Ecto neural progenitor cell (in vitro differentiated cells): ENCODE data around the gene MBD5.

Source experiments
- DNase-seq: peaks from one replicate; pipeline ENCODE4 v3.0.0-alpha.2; 2018; ENCODE audit warnings: low spot score

The MBD5 gene

GRCh38 chr2:148475626-148476025 lies 454.7 kb downstream of the MBD5 start:
- no peak for DNase-seq

GRCh38 chr2:148479398-148479797 lies 458.5 kb downstream of the MBD5 start:
- no peak for DNase-seq

DNA sequence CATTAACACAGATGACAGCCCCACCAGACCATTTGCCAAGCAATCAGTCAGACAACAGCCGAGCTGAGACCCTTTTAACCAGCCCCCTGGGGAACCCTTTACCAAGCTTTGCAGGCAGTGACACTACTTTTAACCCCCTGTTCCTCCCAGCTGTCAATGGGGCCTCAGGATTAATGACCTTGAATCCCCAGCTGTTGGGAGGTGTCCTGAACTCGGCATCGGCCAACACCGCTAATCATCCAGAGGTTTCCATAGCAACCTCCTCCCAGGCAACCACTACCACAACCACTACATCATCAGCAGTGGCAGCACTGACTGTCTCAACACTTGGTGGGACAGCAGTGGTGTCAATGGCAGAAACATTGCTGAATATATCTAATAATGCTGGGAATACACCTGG lies 462.8 kb downstream of the MBD5 start:
- DNase-seq, result no peak

DNA sequence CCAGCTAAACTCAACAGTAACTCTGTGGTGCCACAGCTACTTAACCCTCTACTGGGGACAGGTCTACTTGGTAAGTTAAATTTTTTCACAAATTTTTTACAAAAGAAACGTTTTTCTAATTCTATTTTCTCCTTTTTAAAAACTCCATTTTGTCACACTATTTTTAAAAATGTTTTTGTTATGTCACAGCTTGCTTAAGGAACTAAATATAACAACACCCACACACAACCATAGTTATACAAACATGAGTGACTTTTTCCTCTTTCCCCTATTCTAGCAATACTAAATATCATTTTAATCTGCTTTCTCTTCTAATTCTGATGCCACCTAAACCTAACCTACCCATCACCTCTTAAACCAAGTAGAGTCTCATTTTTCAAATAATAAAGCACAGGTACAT lies 463.2 kb downstream of the MBD5 start:
- no peak for DNase-seq

DNA sequence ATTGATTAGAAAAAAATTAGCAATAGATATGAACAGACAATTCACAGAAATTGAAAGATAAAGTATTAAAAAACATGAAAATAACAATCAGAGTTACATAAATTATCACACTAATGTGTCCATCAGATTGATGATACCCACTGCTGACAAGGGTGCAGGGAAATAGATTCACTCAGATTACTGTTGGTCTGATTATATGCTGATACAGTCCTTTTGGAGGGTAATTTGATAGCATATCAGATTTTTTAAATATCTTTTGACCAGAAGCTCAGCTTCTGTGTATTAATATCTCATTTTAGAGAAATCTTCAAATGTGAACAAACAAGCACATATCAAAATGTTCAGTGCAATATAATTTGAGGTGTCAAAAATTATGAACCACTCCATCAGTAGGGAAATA lies 465.8 kb downstream of the MBD5 start:
- no peak for DNase-seq

GRCh38 chr2:148487439-148487838 lies 466.5 kb downstream of the MBD5 start:
- DNase-seq, result no peak

GRCh38 chr2:148490840-148491439 lies 470.0 kb downstream of the MBD5 start:
- DNase-seq, result no peak

DNA sequence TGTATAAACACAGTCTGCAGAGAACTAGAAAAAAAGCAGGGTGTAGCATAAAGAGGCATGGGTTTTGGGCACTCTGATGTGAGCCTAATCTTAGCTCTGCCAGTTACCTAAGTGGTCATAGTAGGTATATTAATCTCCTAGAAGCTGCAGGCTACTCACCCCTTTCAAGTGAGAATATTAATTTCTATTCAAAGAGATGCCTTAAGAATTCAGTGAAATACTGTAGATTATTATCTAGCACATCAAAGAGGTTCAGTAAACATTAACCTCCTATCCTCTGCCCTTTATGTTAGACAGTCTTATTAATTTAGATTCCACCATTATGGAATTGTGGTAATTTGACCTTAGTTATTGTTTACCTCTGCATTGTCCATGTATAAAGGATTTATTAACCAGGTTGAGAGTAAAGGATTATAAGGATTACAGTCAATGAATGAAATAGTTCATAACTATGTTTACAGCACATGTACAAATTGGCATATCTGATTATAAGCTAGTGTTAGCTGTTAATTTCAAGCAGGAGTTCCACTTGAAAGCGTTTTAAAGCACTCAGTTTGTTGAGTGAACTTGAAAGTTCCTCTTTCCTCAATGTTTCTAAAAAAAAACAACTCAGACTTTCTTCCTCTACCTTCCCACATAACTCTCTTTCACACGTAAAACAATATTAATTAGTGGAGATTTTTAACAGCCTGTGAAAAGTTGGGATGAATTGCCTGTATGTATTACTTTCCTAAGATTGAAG lies 473.1 kb downstream of the MBD5 start:
- no peak for DNase-seq

- DNase-seq, result no peak
These were observed 474.7 kb downstream of the MBD5 start for GRCh38 chr2:148495586-148495985.

- DNase-seq, result no peak
These were observed 480.7 kb downstream of the MBD5 start for GRCh38 chr2:148501545-148501944.

GRCh38 chr2:148503516-148503915 lies 482.6 kb downstream of the MBD5 start:
- no peak for DNase-seq

- no peak for DNase-seq
These were observed 487.1 kb downstream of the MBD5 start for GRCh38 chr2:148507970-148508369.

- DNase-seq, result no peak
These were observed 488.0 kb downstream of the MBD5 start for GRCh38 chr2:148508878-148509287.

GRCh38 chr2:148509288-148509902 lies 488.5 kb downstream of the MBD5 start:
- DNase-seq, result peak; percentile 91

DNA sequence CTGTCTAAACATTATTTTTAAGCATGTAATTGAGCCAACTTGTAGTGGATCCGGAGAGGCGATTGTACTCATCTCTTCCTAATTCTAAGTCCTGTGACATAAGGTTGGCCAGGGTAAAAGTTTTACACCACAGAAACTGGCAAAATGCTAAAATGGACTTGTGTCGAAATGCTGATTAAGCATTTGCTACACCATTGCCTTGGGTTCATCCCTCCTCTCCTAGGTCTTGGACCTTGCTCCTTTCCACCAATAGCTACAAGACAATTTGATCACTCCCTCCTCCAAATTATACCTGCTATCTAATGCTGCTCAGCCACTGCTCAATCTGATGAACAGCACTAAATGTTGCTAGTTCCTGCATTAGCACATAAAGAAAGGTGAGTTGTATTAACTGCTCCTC lies 491.0 kb downstream of the MBD5 start:
- no peak for DNase-seq

- no peak for DNase-seq
These were observed 491.6 kb downstream of the MBD5 start for GRCh38 chr2:148512501-148512900.

- no peak for DNase-seq
These were observed 492.5 kb downstream of the MBD5 start for GRCh38 chr2:148513427-148513826.

DNA sequence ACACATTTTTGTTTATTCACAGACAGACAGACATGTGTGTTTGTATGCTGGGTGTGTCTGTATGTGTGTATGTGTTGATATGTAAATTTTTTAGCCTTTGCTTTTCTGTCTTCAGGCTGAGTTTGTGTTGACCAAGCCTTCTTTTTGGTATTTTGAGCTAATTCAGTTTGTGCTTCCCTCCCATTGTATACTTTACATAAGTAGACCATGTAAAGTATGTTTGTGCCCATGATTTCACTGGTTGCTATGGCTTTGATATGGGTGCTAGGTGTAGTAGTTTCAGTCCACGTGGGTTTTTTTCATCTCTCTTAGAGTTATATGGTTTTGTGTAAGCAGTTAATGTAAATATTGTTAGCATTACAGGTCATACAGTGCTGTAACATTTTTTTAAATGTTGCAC lies 494.2 kb downstream of the MBD5 start:
- DNase-seq, result no peak

GRCh38 chr2:148515976-148516375 lies 495.1 kb downstream of the MBD5 start:
- DNase-seq, result no peak

DNA sequence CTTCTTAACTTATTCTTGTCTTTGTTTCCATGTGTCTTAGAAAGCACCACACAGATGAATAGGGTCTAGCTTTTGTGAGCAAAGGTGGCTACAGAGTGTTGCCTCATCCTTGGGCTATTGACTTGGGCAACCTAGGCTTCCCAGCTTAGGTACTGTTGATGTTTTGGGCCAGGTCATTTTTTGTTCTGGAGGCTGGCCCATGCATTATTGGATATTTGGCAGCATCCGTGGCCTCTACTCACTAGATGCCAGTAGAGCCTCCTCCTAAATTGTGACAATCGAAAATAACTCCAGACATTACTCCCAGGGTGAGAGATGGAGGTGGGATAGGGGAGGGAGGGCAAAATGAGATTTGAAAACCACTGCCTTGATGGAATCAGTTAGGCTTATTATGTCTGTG lies 496.4 kb downstream of the MBD5 start:
- no peak for DNase-seq

DNA sequence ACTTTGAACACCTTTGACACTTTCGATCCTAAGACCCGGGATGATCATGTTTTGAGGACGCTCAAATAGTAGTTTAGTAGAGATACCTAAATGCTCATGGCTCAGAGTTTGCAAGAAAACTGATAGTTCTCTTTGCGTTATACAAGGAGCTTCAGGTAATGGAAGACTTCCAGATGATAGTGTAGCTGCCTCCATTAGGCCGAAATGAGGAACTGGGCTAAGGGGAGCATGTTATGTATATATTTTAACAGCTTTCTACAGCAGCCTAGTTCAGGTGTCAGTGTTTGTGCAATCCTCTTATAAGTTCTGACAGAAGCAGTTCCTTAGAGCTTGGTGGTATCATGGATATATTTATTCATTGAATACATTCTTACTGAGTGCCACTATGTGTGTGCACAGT lies 496.9 kb downstream of the MBD5 start:
- no peak for DNase-seq

DNA sequence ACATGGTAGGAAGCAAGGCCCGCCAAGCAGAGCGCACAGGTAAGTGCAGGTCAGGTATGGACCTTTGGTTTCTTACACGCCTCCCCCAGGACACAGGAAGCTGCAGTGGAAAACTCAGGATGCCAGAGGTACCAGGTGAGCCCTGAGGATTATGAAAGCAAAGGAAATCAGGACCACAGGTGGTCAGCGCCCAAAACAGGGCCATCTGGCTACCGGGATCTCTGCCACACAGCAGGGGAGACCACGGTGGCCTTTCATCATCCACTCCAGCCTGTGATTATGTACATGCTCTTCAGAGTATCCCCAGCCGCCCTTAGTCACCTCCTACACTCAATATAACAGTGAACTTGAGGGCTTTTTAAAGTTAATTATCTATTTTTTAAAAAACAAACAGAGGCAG lies 498.1 kb downstream of the MBD5 start:
- DNase-seq, result no peak

GRCh38 chr2:148521181-148521580 lies 500.3 kb downstream of the MBD5 start:
- DNase-seq, result no peak

GRCh38 chr2:148523315-148523714 lies 502.4 kb downstream of the MBD5 start:
- no peak for DNase-seq
